ENCODE results near the gene CHCHD1. TPM values are rescaled to one million over a fixed set of nuclear protein-coding genes. Genes with fewer than 3 reads are reported as not detected.

The CHCHD1 gene
- total RNA-seq, 4 donors from 2014 or later, result 2.6 to 37.4 (median 17.0) TPM

GRCh38 chr10:73756183-73756582 is 25.7 kb upstream of the CHCHD1 start:
- intact Hi-C loops (cut with DNase I; ENCODE audit: low total_unique reads), result no loop called here

GRCh38 chr10:73758704-73759511 is 22.9 kb upstream of the CHCHD1 start:
- Histone ChIP-seq H3K4me3 (no peak overlapping the region), H3K9me3 (no peaks in the 10 kb centered on the region), H3K27me3 (no peaks in the 10 kb centered on the region), H3K4me1 (no peaks in the 10 kb centered on the region), H3K36me3 (peaks cover 0 to 61% (median 29%) of the 10 kb centered on the region in 4 donors), H3K27ac (no peak overlapping the region)
- TF ChIP-seq POLR2A (IDR thresholded peaks at IDR 0.05), result no peak
- TF ChIP-seq POLR2AphosphoS5 (IDR thresholded peaks at IDR 0.05), result no peak
- no peak for TF ChIP-seq EP300 (IDR thresholded peaks at IDR 0.05; ENCODE audit: low read depth)
- TF ChIP-seq CTCF (IDR thresholded peaks at IDR 0.05), result no peak
- DNase-seq, result no peak
- in situ Hi-C loops (cut with MboI; ENCODE audit: low pct_ligation_motif_present in 1 of 4, low pct_unique_long_range_greater_than_20kb in 1 of 4, low sequenced_read_pairs in 3 of 4), result no loop called here
- 75 to 83% methylated on average over 9 of the region's 9 CpGs for WGBS, 2 donors (ENCODE audit: low coverage in 1 of 2)
- intact Hi-C loops (cut with DNase I; ENCODE audit: low total_unique reads), result no loop called here

More at GRCh38 chr10:73756183-73756582, 25.7 kb upstream of the CHCHD1 start:
- 88% methylated on average over 1 of the region's 1 CpG; no CpG with 5 or more reads in 1 of the 2 donors for WGBS, 2 donors (ENCODE audit: low coverage in 1 of 2)
- Histone ChIP-seq H3K27me3 (no peaks in the 10 kb centered on the region), H3K27ac (no peak overlapping the region), H3K4me1 (no peaks in the 10 kb centered on the region), H3K9me3 (no peaks in the 10 kb centered on the region), H3K4me3 (no peak overlapping the region), H3K36me3 (peaks cover 0 to 61% (median 28%) of the 10 kb centered on the region in 4 donors)
- no peak for DNase-seq
- TF ChIP-seq POLR2A (IDR thresholded peaks at IDR 0.05) (no peak), CTCF (IDR thresholded peaks at IDR 0.05) (no peak), EP300 (IDR thresholded peaks at IDR 0.05; ENCODE audit: low read depth) (no peak), POLR2AphosphoS5 (IDR thresholded peaks at IDR 0.05) (no peak)
- in situ Hi-C loops (cut with MboI; ENCODE audit: low pct_ligation_motif_present in 1 of 4, low pct_unique_long_range_greater_than_20kb in 1 of 4, low sequenced_read_pairs in 3 of 4), result no loop called here

- Histone ChIP-seq H3K36me3 (peaks cover 0 to 62% (median 27%) of the 10 kb centered on the region in 4 donors), H3K4me3 (no peak overlapping the region), H3K27ac (no peak overlapping the region), H3K9me3 (no peaks in the 10 kb centered on the region), H3K4me1 (no peaks in the 10 kb centered on the region), H3K27me3 (no peaks in the 10 kb centered on the region)
- 85% methylated on average over 5 of the region's 5 CpGs; no CpG with 5 or more reads in 1 of the 2 donors for WGBS, 2 donors (ENCODE audit: low coverage in 1 of 2)
- peak; percentile 43 for DNase-seq
- in situ Hi-C loops (cut with MboI; ENCODE audit: low pct_ligation_motif_present in 1 of 4, low pct_unique_long_range_greater_than_20kb in 1 of 4, low sequenced_read_pairs in 3 of 4) (no loop called here), intact Hi-C loops (cut with DNase I; ENCODE audit: low total_unique reads) (no loop called here)
- TF ChIP-seq EP300 (IDR thresholded peaks at IDR 0.05; ENCODE audit: low read depth) (no peak), CTCF (IDR thresholded peaks at IDR 0.05) (no peak), POLR2A (IDR thresholded peaks at IDR 0.05) (no peak)
Measured at GRCh38 chr10:73759512-73760115, 22.2 kb upstream of the CHCHD1 start.

GRCh38 chr10:73761781-73762180 is 20.1 kb upstream of the CHCHD1 start:
- Histone ChIP-seq H3K27ac (no peak overlapping the region), H3K4me3 (no peak overlapping the region), H3K36me3 (peaks cover 0 to 79% (median 35%) of the 10 kb centered on the region in 4 donors), H3K4me1 (no peaks in the 10 kb centered on the region), H3K9me3 (no peaks in the 10 kb centered on the region), H3K27me3 (no peaks in the 10 kb centered on the region)
- intact Hi-C loops (cut with DNase I; ENCODE audit: low total_unique reads), result no loop called here
- TF ChIP-seq CTCF (IDR thresholded peaks at IDR 0.05), result no peak
- TF ChIP-seq EP300 (IDR thresholded peaks at IDR 0.05; ENCODE audit: low read depth), result no peak
- no peak for TF ChIP-seq POLR2AphosphoS5 (IDR thresholded peaks at IDR 0.05)
- TF ChIP-seq POLR2A (IDR thresholded peaks at IDR 0.05), result no peak
- 90 to 91% methylated on average over 1 of the region's 1 CpG for WGBS, 2 donors (ENCODE audit: low coverage in 1 of 2)
- no peak for DNase-seq
- in situ Hi-C loops (cut with MboI; ENCODE audit: low pct_ligation_motif_present in 1 of 4, low pct_unique_long_range_greater_than_20kb in 1 of 4, low sequenced_read_pairs in 3 of 4), result no loop called here
